Esophagus muscularis mucosa (tissue), 4 donors: ENCODE data around the gene C12orf57. TPM values are rescaled to one million over a fixed set of nuclear protein-coding genes. Genes with fewer than 3 reads are reported as not detected.

ENCODE experiments used
- DNase-seq: peaks from one replicate; pipeline ENCODE4 v3.0.0-alpha.2; 2017; ENCODE audit errors: extremely low spot score
- H3K27ac ChIP-seq, 4 donors: fragments of 200-600 bp; sonication (generic); replicated peaks in 1 of 4; 1 replicate in 3 of 4; 2 replicates in 1 of 4; pipeline ENCODE4 v1.5.1; 2016 to 2019; ENCODE audit warnings: mild to moderate bottlenecking in 1 of 4
- H3K27me3 ChIP-seq, 4 donors: fragments of 200-600 bp; sonication (generic); one replicate each; pipeline versions ENCODE4 v1.5.1 to v1.6.0; 2016 to 2019
- H3K36me3 ChIP-seq, 4 donors: fragments of 200-600 bp; sonication (generic); one replicate each; pipeline ENCODE4 v1.5.1; 2016 to 2019
- H3K4me1 ChIP-seq, 4 donors: fragments of 200-600 bp; sonication (generic); one replicate each; pipeline ENCODE4 v1.5.1; 2016 to 2019
- H3K4me3 ChIP-seq, 4 donors: fragments of 200-600 bp; sonication (generic); 1 replicate in 2 of 4; 2 replicates in 2 of 4; pipeline ENCODE4 v1.5.1; 2016 to 2019; ENCODE audit warnings: mild to moderate bottlenecking in 4 of 4, moderate library complexity in 1 of 4
- H3K9me3 ChIP-seq, 4 donors: fragments of 200-600 bp; sonication (generic); 1 replicate in 3 of 4; 2 replicates in 1 of 4; pipeline ENCODE4 v1.5.1; 2016 to 2019
- EP300 ChIP-seq: sonication (generic); formaldehyde crosslinking; IDR thresholded peaks from one replicate; pipeline ENCODE4 v1.6.1; 2017; ENCODE audit warnings: antibody characterized with exemption
- POLR2A ChIP-seq: fragments of 450-650 bp; IDR thresholded peaks from one replicate; pipeline ENCODE4 v1.6.1; 2017; ENCODE audit warnings: antibody characterized with exemption, moderate library complexity, mild to moderate bottlenecking, low read depth
- POLR2AphosphoS5 ChIP-seq, 2 donors: sonication (generic); formaldehyde crosslinking; IDR thresholded peaks; one replicate each; pipeline ENCODE4 v1.6.1; 2017; ENCODE audit warnings: antibody characterized with exemption in 2 of 2
- WGBS: methylation state at CpG from one replicate; pipeline ENCODE4 v1.1.5; 2018; 5-methylcytosine and 5-hydroxymethylcytosine counted together
- intact Hi-C: fragments of 100-400 bp; cut with DNase I; formaldehyde crosslinking; loops from one replicate; pipeline ENCODE4 v1.15.1; 2023
- total RNA-seq, 4 donors: library from RNA; depleted of rRNA; stranded (reverse); fragments of >200 nt; gene quantifications; one replicate each; pipeline versions ENCODE4 v1.1.0 to v1.2.1, GENCODE V29; 2016
- TF ChIP-seq, protein P1 (sequence below), 3 experiments: fragments of 200-600 bp in 2 of 3; fragments of 450-650 bp in 1 of 3; sonication (generic) in 2 of 3; IDR thresholded peaks; one replicate each; pipeline ENCODE4 v1.5.1; 2017 to 2019; ENCODE audit warnings: antibody characterized with exemption in 3 of 3, mild to moderate bottlenecking in 2 of 3, moderate library complexity in 1 of 3

The C12orf57 gene
- total RNA-seq, 4 donors from 2014 or later: 307 to 437 (median 325) TPM

DNA sequence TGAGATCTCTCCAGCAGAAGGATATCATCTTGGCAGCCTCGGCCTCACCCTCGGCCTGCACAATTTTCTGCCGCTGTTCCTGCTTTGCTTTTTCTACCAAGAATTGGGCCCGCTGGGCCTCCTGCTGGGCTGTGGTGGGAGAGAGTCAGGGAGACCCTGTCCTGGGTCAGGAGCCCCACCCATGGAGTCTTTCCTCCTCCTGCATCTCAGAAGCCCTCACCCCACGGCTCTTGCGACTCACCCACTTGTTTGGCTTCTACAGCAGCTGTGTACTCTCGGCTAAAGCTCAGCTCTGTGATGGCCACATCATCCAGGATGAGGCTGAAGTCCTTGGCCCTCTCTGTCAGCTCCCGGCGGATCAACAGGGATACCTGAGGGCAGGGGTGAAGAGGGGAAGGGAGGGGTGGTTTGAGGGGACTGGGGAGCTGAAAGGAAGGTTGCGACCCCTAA, 23.9 kb downstream of the C12orf57 start:
- H3K9me3 ChIP-seq: no peaks in the 10 kb centered on the region
- WGBS: 72% methylated on average over 10 of the region's 10 CpGs
- peaks cover 36 to 46% (median 40%) of the 10 kb centered on the region in 4 donors for H3K36me3 ChIP-seq
- no peak overlapping the region for H3K4me3 ChIP-seq
- H3K27ac ChIP-seq: no peak overlapping the region
- TF ChIP-seq POLR2AphosphoS5 (IDR thresholded peaks at IDR 0.05): no peak
- TF ChIP-seq, protein P1, sequence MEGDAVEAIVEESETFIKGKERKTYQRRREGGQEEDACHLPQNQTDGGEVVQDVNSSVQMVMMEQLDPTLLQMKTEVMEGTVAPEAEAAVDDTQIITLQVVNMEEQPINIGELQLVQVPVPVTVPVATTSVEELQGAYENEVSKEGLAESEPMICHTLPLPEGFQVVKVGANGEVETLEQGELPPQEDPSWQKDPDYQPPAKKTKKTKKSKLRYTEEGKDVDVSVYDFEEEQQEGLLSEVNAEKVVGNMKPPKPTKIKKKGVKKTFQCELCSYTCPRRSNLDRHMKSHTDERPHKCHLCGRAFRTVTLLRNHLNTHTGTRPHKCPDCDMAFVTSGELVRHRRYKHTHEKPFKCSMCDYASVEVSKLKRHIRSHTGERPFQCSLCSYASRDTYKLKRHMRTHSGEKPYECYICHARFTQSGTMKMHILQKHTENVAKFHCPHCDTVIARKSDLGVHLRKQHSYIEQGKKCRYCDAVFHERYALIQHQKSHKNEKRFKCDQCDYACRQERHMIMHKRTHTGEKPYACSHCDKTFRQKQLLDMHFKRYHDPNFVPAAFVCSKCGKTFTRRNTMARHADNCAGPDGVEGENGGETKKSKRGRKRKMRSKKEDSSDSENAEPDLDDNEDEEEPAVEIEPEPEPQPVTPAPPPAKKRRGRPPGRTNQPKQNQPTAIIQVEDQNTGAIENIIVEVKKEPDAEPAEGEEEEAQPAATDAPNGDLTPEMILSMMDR (IDR thresholded peaks at IDR 0.05): no peak
- TF ChIP-seq EP300: no peak
- no peak for TF ChIP-seq POLR2A
- intact Hi-C loops: loop anchor here (5.0 kb wide), 1 partner anchor 95 kb away; the partner anchor contains the start of gene SPSB2
- no peaks in the 10 kb centered on the region for H3K27me3 ChIP-seq
- H3K4me1 ChIP-seq: peaks cover 34 to 61% (median 53%) of the 10 kb centered on the region in 4 donors
- DNase-seq: no peak

DNA sequence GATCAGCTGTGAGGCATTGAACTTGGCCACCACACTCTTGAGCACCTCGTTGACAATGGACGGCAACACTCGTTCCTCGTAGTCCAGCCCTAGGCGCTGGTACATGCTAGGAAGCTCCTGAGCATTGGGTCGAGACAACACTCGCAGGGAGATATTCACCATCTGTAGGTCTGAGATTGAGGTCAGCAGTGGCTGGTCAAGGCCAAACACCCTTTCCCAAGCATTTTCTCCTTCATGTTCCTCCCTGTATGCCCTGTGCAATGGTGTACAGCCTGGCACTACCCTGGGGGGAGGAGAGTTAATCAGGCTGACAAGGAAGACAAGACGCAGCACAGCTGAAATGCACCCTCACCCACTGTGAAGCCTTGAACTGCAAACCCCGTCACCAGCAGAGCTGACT, 24.6 kb downstream of the C12orf57 start:
- Histone ChIP-seq H3K27ac (no peak overlapping the region), H3K4me1 (peaks cover 34 to 57% (median 49%) of the 10 kb centered on the region in 4 donors), H3K36me3 (peaks cover 36 to 46% (median 42%) of the 10 kb centered on the region in 4 donors), H3K27me3 (no peaks in the 10 kb centered on the region), H3K9me3 (no peaks in the 10 kb centered on the region), H3K4me3 (peak overlapping the region in 1 of 4 donors; percentile 82)
- intact Hi-C loops: loop anchor here (5.0 kb wide), 1 partner anchor 96 kb away; the partner anchor contains the start of gene SPSB2
- TF ChIP-seq EP300: no peak
- no peak for TF ChIP-seq POLR2AphosphoS5 (IDR thresholded peaks at IDR 0.05)
- TF ChIP-seq, protein P1 (IDR thresholded peaks at IDR 0.05): no peak
- no peak for TF ChIP-seq POLR2A
- 88% methylated on average over 9 of the region's 9 CpGs for WGBS
- no peak for DNase-seq

GRCh38 chr12:6970096-6970527, 26.3 kb downstream of the C12orf57 start:
- H3K4me1 ChIP-seq: peaks cover 27 to 46% (median 40%) of the 10 kb centered on the region in 4 donors
- TF ChIP-seq POLR2A (no peak), POLR2AphosphoS5 (IDR thresholded peaks at IDR 0.05) (no peak), EP300 (no peak)
- TF ChIP-seq, protein P1 (IDR thresholded peaks at IDR 0.05): no peak
- no peak for DNase-seq
- peak overlapping the region; percentile 87 to 93 (median 90) for H3K27ac ChIP-seq
- intact Hi-C loops: loop anchor here (5.0 kb wide), 1 partner anchor 47 kb away; the partner anchor contains the start of gene LPCAT3
- H3K4me3 ChIP-seq: peak overlapping the region; percentile 69 to 90 (median 84)
- WGBS: 0% methylated on average over 13 of the region's 31 CpGs
- peaks cover 45 to 57% (median 55%) of the 10 kb centered on the region in 4 donors for H3K36me3 ChIP-seq
- H3K27me3 ChIP-seq: no peaks in the 10 kb centered on the region
- H3K9me3 ChIP-seq: no peaks in the 10 kb centered on the region

DNA sequence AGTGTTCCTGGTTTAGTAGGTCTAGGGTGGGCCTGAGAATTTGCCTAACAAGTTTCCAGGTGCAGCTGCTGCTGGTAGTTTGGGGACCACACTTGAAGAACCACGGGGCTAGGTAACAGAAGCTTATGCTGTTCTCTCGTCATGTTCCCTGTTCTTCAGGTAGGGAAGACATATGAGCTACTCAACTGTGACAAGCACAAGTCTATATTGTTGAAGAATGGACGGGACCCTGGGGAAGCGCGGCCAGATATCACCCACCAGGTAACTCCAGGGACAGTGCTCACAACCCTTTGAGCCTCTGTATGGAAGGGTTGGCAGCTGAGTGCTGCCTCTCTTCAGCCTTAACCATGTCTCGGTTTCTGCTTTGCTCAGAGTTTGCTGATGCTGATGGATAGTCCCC, 30.4 kb downstream of the C12orf57 start:
- TF ChIP-seq POLR2A: no peak
- TF ChIP-seq POLR2AphosphoS5 (IDR thresholded peaks at IDR 0.05): no peak
- TF ChIP-seq, protein P1 (IDR thresholded peaks at IDR 0.05): no peak
- no peak for TF ChIP-seq EP300
- Histone ChIP-seq H3K36me3 (peaks cover 37 to 60% (median 56%) of the 10 kb centered on the region in 4 donors), H3K27ac (no peak overlapping the region), H3K4me3 (no peak overlapping the region), H3K9me3 (no peaks in the 10 kb centered on the region), H3K27me3 (no peaks in the 10 kb centered on the region), H3K4me1 (peaks cover 21 to 26% (median 24%) of the 10 kb centered on the region in 4 donors)
- no peak for DNase-seq
- intact Hi-C loops: loop anchor here (5.0 kb wide), 1 partner anchor 43 kb away; the partner anchor contains the start of gene LPCAT3
- WGBS: 85% methylated on average over 6 of the region's 6 CpGs
